Right cardiac atrium (tissue), 5 donors: ENCODE results near the gene NR2F2. TPM values are rescaled to one million over a fixed set of nuclear protein-coding genes. Genes with fewer than 3 reads are reported as not detected.

Experiments used
- ATAC-seq, 2 donors: fragments of 200-7000 bp; cut with Tn5 transposase; one replicate each; pipeline versions ENCODE4 v1.8.0 to v1.9.1; 2020; ENCODE audit warnings: moderate library complexity in 2 of 2, mild to moderate bottlenecking in 1 of 2
- DNase-seq, 3 donors: peaks; one replicate each; pipeline ENCODE4 v3.0.0-alpha.2; 2020
- H3K27ac ChIP-seq: one replicate; pipeline ENCODE4 v1.5.1; 2013; ENCODE audit warnings: mild to moderate bottlenecking, low read length, control low read depth, moderate library complexity
- H3K27me3 ChIP-seq: one replicate; pipeline ENCODE4 v1.6.1; 2013; ENCODE audit not compliant: control insufficient read depth, insufficient read depth
- H3K4me1 ChIP-seq: one replicate; pipeline ENCODE4 v1.6.1; 2013; ENCODE audit warnings: low read length; ENCODE audit not compliant: control insufficient read depth, insufficient read depth
- H3K4me3 ChIP-seq: one replicate; pipeline ENCODE4 v1.5.1; 2013; ENCODE audit warnings: low read length, control low read depth
- H3K9me3 ChIP-seq: one replicate; pipeline ENCODE4 v1.6.1; 2013; ENCODE audit warnings: low read length; ENCODE audit not compliant: control insufficient read depth
- WGBS: extraction: QIAGEN DNeasy Blood & Tissue Kit; methylation state at CpG from one replicate; pipeline ENCODE4 v1.1.7; 2013; 5-methylcytosine and 5-hydroxymethylcytosine counted together
- intact Hi-C, 4 donors: fragments of 100-400 bp; cut with DNase I; formaldehyde crosslinking; loops; one replicate each; pipeline versions ENCODE4 v1.11.0 to v1.14.0; 2022 to 2023
- polyA plus RNA-seq: library from polyadenylated mRNA; stranded (reverse); fragments of 200-250 nt; gene quantifications from one replicate; pipeline ENCODE4 v1.2.3, GENCODE V29; 2013
- total RNA-seq, 4 donors: library from RNA; stranded (reverse); fragmentation: NEBNext Ultra II Directional; extraction: Animal tissue kit (Norgen Biotek cat#: 25700); gene quantifications; one replicate each; pipeline ENCODE4 v1.2.1, GENCODE V29; 2021
- donor health status: healthy with polysubstance abuse.
- donor health status: DM: no; HTN: yes; CAD: no.
- donor health status: DM: no; HTN: no; CAD: no.
- donor health status: DM: no; HTN: yes; CAD: no; lungs with severe emphysema.
- donor health status: DM: yes; HTN: yes; CAD: no.

The NR2F2 gene
- total and polyA plus RNA-seq, 5 donors: 43.0 to 68.6 (median 52.8) TPM

GRCh38 chr15:96388673-96389072, 58.2 kb downstream of the NR2F2 start:
- intact Hi-C loops: no loop called here
- ATAC-seq (no peak), DNase-seq (no peak)
- Histone ChIP-seq H3K27ac (no peak overlapping the region), H3K27me3 (no peaks in the 10 kb centered on the region), H3K4me3 (no peak overlapping the region), H3K4me1 (no peaks in the 10 kb centered on the region), H3K9me3 (no peaks in the 10 kb centered on the region)
- WGBS: 54% methylated on average over 1 of the region's 1 CpG
